GM12875 (cell line): ENCODE results near the gene RUFY3.

Experiments used
- H3K4me3 ChIP-seq: one replicate; pipeline ENCODE4 v1.5.1; 2011; ENCODE audit warnings: low read depth, low read length, control low read depth
- TF ChIP-seq, protein P1 (sequence below): IDR thresholded peaks from 2 replicates; pipeline ENCODE4 v1.5.1; 2011; ENCODE audit warnings: low read depth, mild to moderate bottlenecking, control low read depth, inconsistent platforms, low read length, moderate library complexity, borderline replicate concordance; ENCODE audit not compliant: insufficient read depth

Gene RUFY3

DNA sequence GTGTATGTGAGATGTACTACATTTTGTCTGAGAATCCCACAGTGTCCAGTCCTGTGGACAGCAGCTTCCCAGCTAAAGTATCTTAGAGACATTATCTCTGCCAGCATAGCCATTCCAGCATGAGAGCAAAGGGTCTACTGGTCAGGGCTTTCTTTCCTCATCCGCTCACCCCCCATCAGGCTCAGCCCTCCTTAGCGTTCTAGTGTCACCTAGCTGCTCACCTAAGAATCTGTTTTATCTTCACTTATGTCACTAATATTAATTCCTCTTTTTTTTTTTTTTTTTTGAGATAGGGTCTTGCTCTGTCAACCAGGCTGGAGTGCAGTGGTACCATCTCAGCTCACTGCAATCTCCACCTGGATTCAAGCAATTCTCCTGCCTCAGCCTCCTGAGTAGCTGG lies 15.6 kb downstream of the RUFY3 start:
- no peak overlapping the region for H3K4me3 ChIP-seq
- TF ChIP-seq, protein P1, sequence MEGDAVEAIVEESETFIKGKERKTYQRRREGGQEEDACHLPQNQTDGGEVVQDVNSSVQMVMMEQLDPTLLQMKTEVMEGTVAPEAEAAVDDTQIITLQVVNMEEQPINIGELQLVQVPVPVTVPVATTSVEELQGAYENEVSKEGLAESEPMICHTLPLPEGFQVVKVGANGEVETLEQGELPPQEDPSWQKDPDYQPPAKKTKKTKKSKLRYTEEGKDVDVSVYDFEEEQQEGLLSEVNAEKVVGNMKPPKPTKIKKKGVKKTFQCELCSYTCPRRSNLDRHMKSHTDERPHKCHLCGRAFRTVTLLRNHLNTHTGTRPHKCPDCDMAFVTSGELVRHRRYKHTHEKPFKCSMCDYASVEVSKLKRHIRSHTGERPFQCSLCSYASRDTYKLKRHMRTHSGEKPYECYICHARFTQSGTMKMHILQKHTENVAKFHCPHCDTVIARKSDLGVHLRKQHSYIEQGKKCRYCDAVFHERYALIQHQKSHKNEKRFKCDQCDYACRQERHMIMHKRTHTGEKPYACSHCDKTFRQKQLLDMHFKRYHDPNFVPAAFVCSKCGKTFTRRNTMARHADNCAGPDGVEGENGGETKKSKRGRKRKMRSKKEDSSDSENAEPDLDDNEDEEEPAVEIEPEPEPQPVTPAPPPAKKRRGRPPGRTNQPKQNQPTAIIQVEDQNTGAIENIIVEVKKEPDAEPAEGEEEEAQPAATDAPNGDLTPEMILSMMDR: no peak

DNA sequence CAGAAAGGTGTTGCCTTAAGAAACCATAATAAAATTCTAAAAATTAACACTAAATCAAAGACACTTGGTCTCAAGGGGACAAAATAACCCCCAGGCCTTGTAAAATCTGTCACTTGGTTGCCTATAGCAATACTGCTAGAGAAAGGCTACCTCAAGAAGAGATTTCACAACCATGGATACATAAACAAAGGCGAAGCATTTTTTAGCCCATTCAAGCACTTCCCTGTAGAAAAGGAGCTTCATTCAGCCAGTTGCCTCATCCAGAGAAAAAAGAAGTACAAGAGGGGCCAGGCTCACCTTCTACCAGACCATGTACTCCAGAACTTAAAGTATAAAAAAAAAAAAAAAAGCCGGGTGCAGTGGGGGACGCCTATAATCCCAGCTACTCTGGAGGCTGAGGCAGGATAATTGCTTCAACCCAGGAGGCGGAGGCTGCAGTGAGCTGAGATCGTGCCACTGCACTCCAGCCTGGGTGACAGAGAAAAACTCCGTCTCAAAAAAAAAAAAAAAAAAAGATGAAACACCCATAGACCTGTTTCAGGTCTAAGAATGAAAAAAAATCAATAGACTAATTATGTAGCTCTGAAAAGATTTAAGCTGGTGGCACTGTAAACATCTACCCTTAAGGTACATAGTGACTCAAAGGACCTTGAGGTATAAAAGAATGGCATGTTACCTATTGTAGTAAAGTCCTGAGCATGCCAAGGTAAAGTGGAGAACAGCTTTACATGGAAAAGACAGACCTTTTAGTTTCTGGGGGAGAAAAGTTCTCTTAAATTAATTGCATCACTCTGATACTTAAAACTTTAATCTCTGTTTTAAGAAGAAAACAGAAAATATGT lies 18.0 kb downstream of the RUFY3 start:
- H3K4me3 ChIP-seq: no peak overlapping the region
- TF ChIP-seq, protein P1: no peak

DNA sequence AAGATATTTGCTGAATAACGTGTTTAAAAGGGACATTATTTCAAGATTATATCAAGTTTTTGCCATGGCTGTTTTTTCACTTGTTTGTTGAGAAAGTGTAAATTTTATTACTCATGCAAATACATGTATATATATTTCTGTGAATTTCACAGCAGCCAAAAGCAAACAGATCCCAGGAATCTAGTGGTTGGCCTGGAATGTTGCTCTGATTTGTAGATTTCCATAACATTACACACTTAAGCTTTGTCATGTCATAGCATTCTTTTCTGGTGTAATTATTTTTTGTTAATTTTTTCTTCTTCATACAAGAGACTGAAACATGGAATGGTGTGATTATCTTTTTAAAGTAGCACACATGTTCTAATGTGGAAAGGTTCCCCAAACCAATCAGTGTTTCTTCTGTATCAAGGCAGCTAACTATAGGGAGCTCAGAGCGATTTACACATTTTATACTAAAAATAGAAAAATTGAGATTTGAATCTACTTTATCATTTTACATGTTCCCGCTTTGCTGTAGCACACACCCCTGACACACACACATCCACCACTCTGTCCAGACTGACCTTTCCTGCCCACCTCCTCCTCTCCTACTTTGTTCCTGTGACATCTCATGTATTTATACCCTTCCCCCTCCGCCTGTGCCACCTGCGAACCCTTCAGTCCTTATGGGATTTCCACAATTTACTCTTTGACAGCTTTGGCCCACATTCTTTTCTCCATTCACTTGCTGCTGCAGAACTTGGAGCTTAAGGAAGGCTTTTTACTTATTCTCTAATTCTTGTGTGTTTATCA lies 20.3 kb downstream of the RUFY3 start:
- no peak overlapping the region for H3K4me3 ChIP-seq
- TF ChIP-seq, protein P1: no peak

DNA sequence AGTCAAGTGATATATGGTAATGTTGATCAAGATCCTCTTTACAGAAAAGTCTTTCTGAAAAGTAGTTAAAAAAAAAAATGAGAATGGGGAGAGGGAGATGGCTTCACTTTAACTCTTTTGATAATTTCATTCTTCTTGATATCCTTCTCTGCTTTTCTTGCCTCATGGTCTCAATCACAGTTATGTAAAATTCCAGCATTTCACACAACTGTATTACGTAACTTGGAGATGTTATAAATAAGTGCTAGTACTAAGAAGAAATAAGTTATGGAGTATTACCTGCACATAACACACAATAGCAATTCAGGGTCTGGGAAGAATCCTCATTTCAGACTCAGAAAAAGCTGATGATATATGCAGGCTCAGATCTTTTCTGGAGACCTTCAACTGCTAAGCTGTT lies 22.0 kb downstream of the RUFY3 start:
- H3K4me3 ChIP-seq: no peak overlapping the region
- TF ChIP-seq, protein P1: no peak

DNA sequence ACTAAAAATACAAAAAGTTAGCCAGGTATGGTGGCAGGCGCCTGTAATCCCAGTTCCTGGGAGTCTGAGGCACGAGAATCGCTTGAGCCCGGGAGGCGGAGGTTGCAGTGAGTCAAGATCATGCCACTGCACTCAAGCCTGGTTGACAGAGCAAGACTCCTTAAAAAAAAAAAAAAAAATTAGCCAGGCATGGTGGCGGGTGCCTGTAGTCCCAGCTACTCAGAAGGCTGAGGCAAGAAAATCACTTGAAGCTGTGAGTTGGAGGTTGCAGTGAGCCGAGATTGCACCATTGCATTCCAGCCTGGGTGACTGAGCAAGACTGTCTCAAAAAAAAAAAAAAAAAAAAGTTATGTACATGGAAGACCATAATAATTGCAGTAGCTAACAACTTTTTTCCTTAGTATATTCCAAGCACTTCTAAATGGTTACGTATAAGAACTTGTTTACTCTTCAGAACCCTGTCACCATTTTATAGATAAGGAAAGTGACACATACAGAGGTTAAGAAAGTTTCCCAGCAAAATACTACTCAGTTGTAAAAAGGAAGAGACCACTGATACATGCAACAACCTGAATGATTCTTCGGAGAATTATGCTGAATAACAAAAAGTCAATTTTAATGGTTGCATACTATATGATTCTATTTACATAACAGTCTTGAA lies 24.5 kb downstream of the RUFY3 start:
- H3K4me3 ChIP-seq: no peak overlapping the region
- TF ChIP-seq, protein P1: no peak

DNA sequence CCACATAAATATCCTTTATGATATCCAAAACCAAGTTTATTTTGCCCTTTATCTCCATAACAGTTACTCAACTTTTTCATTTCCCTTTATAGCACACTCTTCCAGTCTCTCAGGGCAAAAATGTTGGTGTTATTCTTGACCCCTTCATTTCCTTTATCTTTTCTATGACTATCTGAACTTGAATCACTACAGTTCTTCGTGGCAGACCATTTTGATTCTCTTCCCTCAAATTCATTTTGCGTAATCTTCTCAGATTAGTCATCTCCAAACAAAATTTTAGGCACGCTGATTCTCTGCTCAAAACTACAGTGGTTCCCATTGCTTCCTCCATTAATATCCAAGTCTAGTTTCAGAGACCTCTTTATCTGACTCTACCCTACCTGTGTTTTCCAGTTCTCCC lies 26.1 kb downstream of the RUFY3 start:
- TF ChIP-seq, protein P1: no peak
- no peak overlapping the region for H3K4me3 ChIP-seq
